HepG2 (cell line): ENCODE data around the gene ABCC10. TPM values are rescaled to one million over a fixed set of nuclear protein-coding genes. Genes with fewer than 3 reads are reported as not detected.

ENCODE experiments used
- CENPT ChIP-seq: sonication (generic); formaldehyde crosslinking; IDR thresholded peaks from 2 replicates; pipeline ENCODE4 v1.8.0; 2022; ENCODE audit warnings: low read depth, mild to moderate bottlenecking, moderate library complexity, missing genetic modification reagents
- EEA1 ChIP-seq: sonication (generic); formaldehyde crosslinking; IDR thresholded peaks from 2 replicates; pipeline ENCODE4 v1.5.1; 2020; ENCODE audit warnings: mild to moderate bottlenecking, missing genetic modification reagents, borderline replicate concordance
- MIXL1 ChIP-seq: IDR thresholded peaks from 2 replicates; pipeline ENCODE4 v1.6.1; 2016
- RBFOX2 ChIP-seq: fragments of 200-400 bp; formaldehyde crosslinking; IDR thresholded peaks from 2 replicates; pipeline ENCODE4 v1.6.1; 2017; ENCODE audit warnings: low read depth, mild to moderate bottlenecking, low read length
- SALL2 ChIP-seq: sonication (generic); formaldehyde crosslinking; IDR thresholded peaks from 2 replicates; pipeline ENCODE4 v1.8.1; 2023; ENCODE audit warnings: mild to moderate bottlenecking, missing genetic modification reagents, inconsistent platforms
- SRF ChIP-seq: IDR thresholded peaks from 2 replicates; pipeline ENCODE4 v1.6.1; 2011; ENCODE audit warnings: mild to moderate bottlenecking, low read depth, low read length, moderate library complexity
- ZKSCAN8 ChIP-seq: IDR thresholded peaks from 2 replicates; pipeline ENCODE4 v1.6.1; 2016; ENCODE audit warnings: borderline replicate concordance, missing genetic modification reagents, missing compliant biosample characterization
- ZNF543 ChIP-seq: sonication (generic); formaldehyde crosslinking; IDR thresholded peaks from 2 replicates; pipeline ENCODE4 v1.4.0; 2020; ENCODE audit warnings: mild to moderate bottlenecking, missing genetic modification reagents
- ZNF569 ChIP-seq: sonication (generic); formaldehyde crosslinking; IDR thresholded peaks from 2 replicates; pipeline ENCODE4 v1.5.0; 2020; ENCODE audit warnings: mild to moderate bottlenecking, missing genetic modification reagents, moderate library complexity, borderline replicate concordance
- ZSCAN29 ChIP-seq: sonication (generic); formaldehyde crosslinking; conservative IDR thresholded peaks from 2 replicates; pipeline ENCODE4 v1.4.0; 2020; ENCODE audit warnings: mild to moderate bottlenecking, missing genetic modification reagents
- polyA plus RNA-seq, 8 experiments: library from polyadenylated mRNA; depleted of rRNA in 3 of 8; stranded (reverse) in 7 of 8; unstranded in 1 of 8; fragments of >200 nt; fragmentation: Illumina TruSeq in 4 of 8; extraction: Trizol in 4 of 8; gene quantifications; 2 replicates each; pipeline versions ENCODE4 v1.2.1 to v1.2.3, GENCODE V29; 2011 to 2016; ENCODE audit warnings: low read depth in 4 of 8, missing spikeins in 1 of 8, mixed read lengths in 1 of 8; ENCODE audit not compliant: insufficient read depth in 1 of 8
- total RNA-seq, 5 experiments: library from RNA; depleted of rRNA; stranded (reverse); fragments of >200 nt; fragmentation: Illumina TruSeq; extraction: Trizol; gene quantifications; 2 replicates each; pipeline ENCODE4 v1.2.3, GENCODE V29; 2016; ENCODE audit warnings: low read depth in 1 of 5
- TF ChIP-seq, protein P1 (sequence below): sonication (generic); formaldehyde crosslinking; IDR thresholded peaks from 2 replicates; pipeline ENCODE4 v1.8.0; 2022; ENCODE audit warnings: mild to moderate bottlenecking, missing genetic modification reagents; ENCODE audit not compliant: insufficient replicate concordance
- TF ChIP-seq, protein P2 (sequence below): sonication (generic); formaldehyde crosslinking; IDR thresholded peaks from 2 replicates; pipeline ENCODE4 v1.4.0; 2020; ENCODE audit warnings: missing genetic modification reagents
- TF ChIP-seq, protein P3 (sequence below): IDR thresholded peaks from 2 replicates; pipeline ENCODE4 v1.4.0; 2020; ENCODE audit warnings: mild to moderate bottlenecking, missing genetic modification reagents
- TF ChIP-seq, protein P4 (sequence below): sonication (generic); formaldehyde crosslinking; IDR thresholded peaks from 2 replicates; pipeline ENCODE4 v1.9.0; 2021; ENCODE audit warnings: mild to moderate bottlenecking, missing genetic modification reagents

Gene ABCC10
- total and polyA plus RNA-seq, 2 of the 13 experiments (the other 11 are each of a cell fraction or from before 2014, with no cell fraction given), result 16.0 to 24.3 TPM

DNA sequence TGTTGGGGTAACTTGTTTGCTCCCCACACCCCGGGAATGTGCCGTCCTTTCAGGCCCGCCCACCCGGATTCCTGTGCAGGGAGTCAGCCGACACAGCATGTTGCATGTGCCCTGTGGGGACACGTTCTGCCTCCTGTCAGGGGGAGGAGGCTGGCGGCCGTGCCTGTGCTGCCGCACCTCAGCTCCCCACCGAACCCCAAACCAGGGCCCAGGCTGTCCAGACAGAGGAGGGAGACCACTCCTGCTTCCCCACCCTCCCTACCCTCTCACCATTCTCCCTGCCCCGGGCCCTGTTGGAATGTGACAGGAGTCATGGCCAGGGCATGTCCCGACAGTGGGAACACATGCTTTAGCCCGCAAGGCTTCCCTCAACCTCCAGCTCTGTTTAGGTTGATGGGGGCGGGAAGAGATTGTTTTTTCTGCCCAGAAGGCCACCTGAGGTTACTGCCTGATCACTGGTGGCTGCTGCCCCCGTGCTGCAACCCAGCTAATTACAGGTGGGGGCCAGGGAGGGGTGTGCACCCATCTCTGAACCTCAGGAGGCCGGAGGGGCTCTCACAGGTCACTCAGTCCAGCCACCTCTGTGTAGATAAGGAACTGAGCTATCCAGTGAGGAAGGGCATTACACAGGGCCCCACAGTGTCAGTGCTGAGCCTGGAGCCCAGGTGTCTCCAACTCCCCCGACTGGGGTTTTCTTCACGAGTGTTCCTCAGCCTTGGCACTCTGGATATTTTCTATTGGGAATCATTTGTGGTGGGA, 69.2 kb downstream of the ABCC10 start (continued):
- TF ChIP-seq RBFOX2 (no peak), SALL2 (no peak; the same call in 1 of the 2 replicates), MIXL1 (CRISPR knock-in tag) (peak; percentile 99), EEA1 (CRISPR knock-in tag) (no peak), ZNF569 (CRISPR knock-in tag) (no peak), ZNF543 (CRISPR knock-in tag) (0 out of 2 replicates have a peak, but pooled peaks have one; percentile 34), CENPT (CRISPR knock-in tag) (no peak), ZSCAN29 (CRISPR knock-in tag) (no peak), ZKSCAN8 (CRISPR knock-in tag) (peak; percentile 26; the same call in 1 of the 2 replicates), SRF (no peak)
- TF ChIP-seq, protein P1, sequence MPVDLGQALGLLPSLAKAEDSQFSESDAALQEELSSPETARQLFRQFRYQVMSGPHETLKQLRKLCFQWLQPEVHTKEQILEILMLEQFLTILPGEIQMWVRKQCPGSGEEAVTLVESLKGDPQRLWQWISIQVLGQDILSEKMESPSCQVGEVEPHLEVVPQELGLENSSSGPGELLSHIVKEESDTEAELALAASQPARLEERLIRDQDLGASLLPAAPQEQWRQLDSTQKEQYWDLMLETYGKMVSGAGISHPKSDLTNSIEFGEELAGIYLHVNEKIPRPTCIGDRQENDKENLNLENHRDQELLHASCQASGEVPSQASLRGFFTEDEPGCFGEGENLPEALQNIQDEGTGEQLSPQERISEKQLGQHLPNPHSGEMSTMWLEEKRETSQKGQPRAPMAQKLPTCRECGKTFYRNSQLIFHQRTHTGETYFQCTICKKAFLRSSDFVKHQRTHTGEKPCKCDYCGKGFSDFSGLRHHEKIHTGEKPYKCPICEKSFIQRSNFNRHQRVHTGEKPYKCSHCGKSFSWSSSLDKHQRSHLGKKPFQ (CRISPR knock-in tag), result no peak
- TF ChIP-seq, protein P2, sequence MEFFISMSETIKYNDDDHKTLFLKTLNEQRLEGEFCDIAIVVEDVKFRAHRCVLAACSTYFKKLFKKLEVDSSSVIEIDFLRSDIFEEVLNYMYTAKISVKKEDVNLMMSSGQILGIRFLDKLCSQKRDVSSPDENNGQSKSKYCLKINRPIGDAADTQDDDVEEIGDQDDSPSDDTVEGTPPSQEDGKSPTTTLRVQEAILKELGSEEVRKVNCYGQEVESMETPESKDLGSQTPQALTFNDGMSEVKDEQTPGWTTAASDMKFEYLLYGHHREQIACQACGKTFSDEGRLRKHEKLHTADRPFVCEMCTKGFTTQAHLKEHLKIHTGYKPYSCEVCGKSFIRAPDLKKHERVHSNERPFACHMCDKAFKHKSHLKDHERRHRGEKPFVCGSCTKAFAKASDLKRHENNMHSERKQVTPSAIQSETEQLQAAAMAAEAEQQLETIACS (CRISPR knock-in tag), result no peak
- TF ChIP-seq, protein P3, sequence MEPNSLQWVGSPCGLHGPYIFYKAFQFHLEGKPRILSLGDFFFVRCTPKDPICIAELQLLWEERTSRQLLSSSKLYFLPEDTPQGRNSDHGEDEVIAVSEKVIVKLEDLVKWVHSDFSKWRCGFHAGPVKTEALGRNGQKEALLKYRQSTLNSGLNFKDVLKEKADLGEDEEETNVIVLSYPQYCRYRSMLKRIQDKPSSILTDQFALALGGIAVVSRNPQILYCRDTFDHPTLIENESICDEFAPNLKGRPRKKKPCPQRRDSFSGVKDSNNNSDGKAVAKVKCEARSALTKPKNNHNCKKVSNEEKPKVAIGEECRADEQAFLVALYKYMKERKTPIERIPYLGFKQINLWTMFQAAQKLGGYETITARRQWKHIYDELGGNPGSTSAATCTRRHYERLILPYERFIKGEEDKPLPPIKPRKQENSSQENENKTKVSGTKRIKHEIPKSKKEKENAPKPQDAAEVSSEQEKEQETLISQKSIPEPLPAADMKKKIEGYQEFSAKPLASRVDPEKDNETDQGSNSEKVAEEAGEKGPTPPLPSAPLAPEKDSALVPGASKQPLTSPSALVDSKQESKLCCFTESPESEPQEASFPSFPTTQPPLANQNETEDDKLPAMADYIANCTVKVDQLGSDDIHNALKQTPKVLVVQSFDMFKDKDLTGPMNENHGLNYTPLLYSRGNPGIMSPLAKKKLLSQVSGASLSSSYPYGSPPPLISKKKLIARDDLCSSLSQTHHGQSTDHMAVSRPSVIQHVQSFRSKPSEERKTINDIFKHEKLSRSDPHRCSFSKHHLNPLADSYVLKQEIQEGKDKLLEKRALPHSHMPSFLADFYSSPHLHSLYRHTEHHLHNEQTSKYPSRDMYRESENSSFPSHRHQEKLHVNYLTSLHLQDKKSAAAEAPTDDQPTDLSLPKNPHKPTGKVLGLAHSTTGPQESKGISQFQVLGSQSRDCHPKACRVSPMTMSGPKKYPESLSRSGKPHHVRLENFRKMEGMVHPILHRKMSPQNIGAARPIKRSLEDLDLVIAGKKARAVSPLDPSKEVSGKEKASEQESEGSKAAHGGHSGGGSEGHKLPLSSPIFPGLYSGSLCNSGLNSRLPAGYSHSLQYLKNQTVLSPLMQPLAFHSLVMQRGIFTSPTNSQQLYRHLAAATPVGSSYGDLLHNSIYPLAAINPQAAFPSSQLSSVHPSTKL (CRISPR knock-in tag), result no peak; the same call in 1 of the 2 replicates
- TF ChIP-seq, protein P4, sequence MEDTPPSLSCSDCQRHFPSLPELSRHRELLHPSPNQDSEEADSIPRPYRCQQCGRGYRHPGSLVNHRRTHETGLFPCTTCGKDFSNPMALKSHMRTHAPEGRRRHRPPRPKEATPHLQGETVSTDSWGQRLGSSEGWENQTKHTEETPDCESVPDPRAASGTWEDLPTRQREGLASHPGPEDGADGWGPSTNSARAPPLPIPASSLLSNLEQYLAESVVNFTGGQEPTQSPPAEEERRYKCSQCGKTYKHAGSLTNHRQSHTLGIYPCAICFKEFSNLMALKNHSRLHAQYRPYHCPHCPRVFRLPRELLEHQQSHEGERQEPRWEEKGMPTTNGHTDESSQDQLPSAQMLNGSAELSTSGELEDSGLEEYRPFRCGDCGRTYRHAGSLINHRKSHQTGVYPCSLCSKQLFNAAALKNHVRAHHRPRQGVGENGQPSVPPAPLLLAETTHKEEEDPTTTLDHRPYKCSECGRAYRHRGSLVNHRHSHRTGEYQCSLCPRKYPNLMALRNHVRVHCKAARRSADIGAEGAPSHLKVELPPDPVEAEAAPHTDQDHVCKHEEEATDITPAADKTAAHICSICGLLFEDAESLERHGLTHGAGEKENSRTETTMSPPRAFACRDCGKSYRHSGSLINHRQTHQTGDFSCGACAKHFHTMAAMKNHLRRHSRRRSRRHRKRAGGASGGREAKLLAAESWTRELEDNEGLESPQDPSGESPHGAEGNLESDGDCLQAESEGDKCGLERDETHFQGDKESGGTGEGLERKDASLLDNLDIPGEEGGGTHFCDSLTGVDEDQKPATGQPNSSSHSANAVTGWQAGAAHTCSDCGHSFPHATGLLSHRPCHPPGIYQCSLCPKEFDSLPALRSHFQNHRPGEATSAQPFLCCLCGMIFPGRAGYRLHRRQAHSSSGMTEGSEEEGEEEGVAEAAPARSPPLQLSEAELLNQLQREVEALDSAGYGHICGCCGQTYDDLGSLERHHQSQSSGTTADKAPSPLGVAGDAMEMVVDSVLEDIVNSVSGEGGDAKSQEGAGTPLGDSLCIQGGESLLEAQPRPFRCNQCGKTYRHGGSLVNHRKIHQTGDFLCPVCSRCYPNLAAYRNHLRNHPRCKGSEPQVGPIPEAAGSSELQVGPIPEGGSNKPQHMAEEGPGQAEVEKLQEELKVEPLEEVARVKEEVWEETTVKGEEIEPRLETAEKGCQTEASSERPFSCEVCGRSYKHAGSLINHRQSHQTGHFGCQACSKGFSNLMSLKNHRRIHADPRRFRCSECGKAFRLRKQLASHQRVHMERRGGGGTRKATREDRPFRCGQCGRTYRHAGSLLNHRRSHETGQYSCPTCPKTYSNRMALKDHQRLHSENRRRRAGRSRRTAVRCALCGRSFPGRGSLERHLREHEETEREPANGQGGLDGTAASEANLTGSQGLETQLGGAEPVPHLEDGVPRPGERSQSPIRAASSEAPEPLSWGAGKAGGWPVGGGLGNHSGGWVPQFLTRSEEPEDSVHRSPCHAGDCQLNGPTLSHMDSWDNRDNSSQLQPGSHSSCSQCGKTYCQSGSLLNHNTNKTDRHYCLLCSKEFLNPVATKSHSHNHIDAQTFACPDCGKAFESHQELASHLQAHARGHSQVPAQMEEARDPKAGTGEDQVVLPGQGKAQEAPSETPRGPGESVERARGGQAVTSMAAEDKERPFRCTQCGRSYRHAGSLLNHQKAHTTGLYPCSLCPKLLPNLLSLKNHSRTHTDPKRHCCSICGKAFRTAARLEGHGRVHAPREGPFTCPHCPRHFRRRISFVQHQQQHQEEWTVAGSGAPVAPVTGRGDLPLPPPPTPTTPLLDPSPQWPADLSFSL (CRISPR knock-in tag), result no peak
